HEK293T (cell line): ENCODE data around the gene HPCAL1.

Experiments used
- ARNT ChIP-seq: fragments of 450-650 bp; IDR thresholded peaks from 2 replicates; pipeline ENCODE4 v1.6.1; 2017; ENCODE audit warnings: mild to moderate bottlenecking
- BHLHE40 ChIP-seq: fragments of 450-650 bp; IDR thresholded peaks from 2 replicates; pipeline ENCODE4 v1.6.1; 2016; ENCODE audit warnings: mild to moderate bottlenecking, moderate library complexity, borderline replicate concordance
- CTBP1 ChIP-seq: fragments of 450-650 bp; IDR thresholded peaks from 2 replicates; pipeline ENCODE4 v1.6.1; 2016; ENCODE audit warnings: borderline replicate concordance
- ELF4 ChIP-seq: fragments of 450-650 bp; IDR thresholded peaks from 2 replicates; pipeline ENCODE4 v1.6.1; 2017; ENCODE audit warnings: antibody characterized with exemption
- FOXA1 ChIP-seq: fragments of 450-650 bp; IDR thresholded peaks from 2 replicates; pipeline ENCODE4 v1.6.1; 2016; ENCODE audit warnings: mild to moderate bottlenecking
- FOXK2 ChIP-seq: fragments of 450-650 bp; IDR thresholded peaks from 2 replicates; pipeline ENCODE4 v1.6.1; 2016; ENCODE audit warnings: mild to moderate bottlenecking
- FOXM1 ChIP-seq: fragments of 450-650 bp; IDR thresholded peaks from 2 replicates; pipeline ENCODE4 v1.6.1; 2017; ENCODE audit warnings: mild to moderate bottlenecking, borderline replicate concordance
- HDGF ChIP-seq: fragments of 450-650 bp; IDR thresholded peaks from 2 replicates; pipeline ENCODE4 v1.6.1; 2017; ENCODE audit warnings: antibody characterized with exemption, borderline replicate concordance
- L3MBTL2 ChIP-seq: fragments of 450-650 bp; conservative IDR thresholded peaks from 2 replicates; pipeline ENCODE4 v1.6.1; 2016; ENCODE audit warnings: mild to moderate bottlenecking
- LEF1 ChIP-seq: fragments of 450-650 bp; IDR thresholded peaks from 2 replicates; pipeline ENCODE4 v1.6.1; 2017; ENCODE audit warnings: mild to moderate bottlenecking, borderline replicate concordance
- SP1 ChIP-seq: fragments of 450-650 bp; IDR thresholded peaks from 2 replicates; pipeline ENCODE4 v1.6.1; 2017
- SUZ12 ChIP-seq: fragments of 450-650 bp; IDR thresholded peaks from 2 replicates; pipeline ENCODE4 v1.6.1; 2016; ENCODE audit warnings: mild to moderate bottlenecking
- ZNF384 ChIP-seq: fragments of 450-650 bp; IDR thresholded peaks from 2 replicates; pipeline ENCODE4 v1.6.1; 2016
- TF ChIP-seq, protein P1 (sequence below): fragments of 450-650 bp; IDR thresholded peaks from 2 replicates; pipeline ENCODE4 v1.6.1; 2016

GRCh38 chr2:10382354-10383061, 79.8 kb downstream of the HPCAL1 start:
- no peak for TF ChIP-seq SP1
- TF ChIP-seq, protein P1, sequence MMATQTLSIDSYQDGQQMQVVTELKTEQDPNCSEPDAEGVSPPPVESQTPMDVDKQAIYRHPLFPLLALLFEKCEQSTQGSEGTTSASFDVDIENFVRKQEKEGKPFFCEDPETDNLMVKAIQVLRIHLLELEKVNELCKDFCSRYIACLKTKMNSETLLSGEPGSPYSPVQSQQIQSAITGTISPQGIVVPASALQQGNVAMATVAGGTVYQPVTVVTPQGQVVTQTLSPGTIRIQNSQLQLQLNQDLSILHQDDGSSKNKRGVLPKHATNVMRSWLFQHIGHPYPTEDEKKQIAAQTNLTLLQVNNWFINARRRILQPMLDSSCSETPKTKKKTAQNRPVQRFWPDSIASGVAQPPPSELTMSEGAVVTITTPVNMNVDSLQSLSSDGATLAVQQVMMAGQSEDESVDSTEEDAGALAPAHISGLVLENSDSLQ = no peak
- no peak for TF ChIP-seq ARNT
- TF ChIP-seq BHLHE40 = no peak
- no peak for TF ChIP-seq FOXM1
- TF ChIP-seq LEF1 = no peak
- TF ChIP-seq FOXA1 = no peak
- TF ChIP-seq CTBP1 = no peak
- TF ChIP-seq SUZ12 = no peak
- no peak for TF ChIP-seq L3MBTL2
- TF ChIP-seq HDGF = no peak
- no peak for TF ChIP-seq FOXK2
- TF ChIP-seq ELF4 = no peak
- TF ChIP-seq ZNF384 = no peak
